Measurements from ENCODE around the gene TAAR5. TPM values are rescaled to one million over a fixed set of nuclear protein-coding genes. Genes with fewer than 3 reads are reported as not detected.
"Not testable (repeated sequence)": the region's sequence is repeated elsewhere in the genome, so short reads cannot be mapped to it uniquely, and the experiment has no call there.

The TAAR5 gene
- polyA plus RNA-seq, 4 donors, result not detected

DNA sequence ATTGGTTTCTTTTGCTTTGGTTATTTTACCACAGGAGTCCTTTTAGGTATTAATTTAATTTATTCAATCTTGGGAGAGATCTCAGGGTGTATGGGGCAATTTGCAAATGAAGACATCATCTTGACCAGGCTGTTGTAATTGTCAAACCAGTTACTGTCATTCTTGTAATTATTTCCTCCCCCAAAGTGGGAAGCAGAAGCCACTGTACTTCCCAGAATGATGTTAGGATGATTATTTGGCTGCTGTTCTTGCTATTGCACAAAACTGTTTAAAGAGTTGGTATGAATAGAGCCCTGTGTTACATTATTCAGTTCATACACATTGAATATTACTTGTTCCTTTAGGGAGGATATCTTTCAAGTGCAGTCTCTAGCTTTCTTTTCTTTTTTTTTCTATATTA, 17.8 kb downstream of the TAAR5 start:
- no peak for DNase-seq (ENCODE audit: low read depth in 4 of 4, low spot score in 3 of 4)

DNA sequence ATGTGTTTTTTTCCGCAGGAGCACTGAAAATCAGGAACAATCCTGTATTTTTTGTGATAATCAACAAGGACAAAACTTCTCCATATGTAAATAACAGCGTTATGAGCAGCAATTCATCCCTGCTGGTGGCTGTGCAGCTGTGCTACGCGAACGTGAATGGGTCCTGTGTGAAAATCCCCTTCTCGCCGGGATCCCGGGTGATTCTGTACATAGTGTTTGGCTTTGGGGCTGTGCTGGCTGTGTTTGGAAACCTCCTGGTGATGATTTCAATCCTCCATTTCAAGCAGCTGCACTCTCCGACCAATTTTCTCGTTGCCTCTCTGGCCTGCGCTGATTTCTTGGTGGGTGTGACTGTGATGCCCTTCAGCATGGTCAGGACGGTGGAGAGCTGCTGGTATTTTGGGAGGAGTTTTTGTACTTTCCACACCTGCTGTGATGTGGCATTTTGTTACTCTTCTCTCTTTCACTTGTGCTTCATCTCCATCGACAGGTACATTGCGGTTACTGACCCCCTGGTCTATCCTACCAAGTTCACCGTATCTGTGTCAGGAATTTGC, 19.2 kb downstream of the TAAR5 start, which contains the start of gene TAAR6:
Gene TAAR6 (plus strand): TSS at position 102 of the 557 bp plus-strand sequence. CDS start 0 bp downstream, at position 102.
- DNase-seq (ENCODE audit: low read depth in 4 of 4, low spot score in 3 of 4), result no peak

DNA sequence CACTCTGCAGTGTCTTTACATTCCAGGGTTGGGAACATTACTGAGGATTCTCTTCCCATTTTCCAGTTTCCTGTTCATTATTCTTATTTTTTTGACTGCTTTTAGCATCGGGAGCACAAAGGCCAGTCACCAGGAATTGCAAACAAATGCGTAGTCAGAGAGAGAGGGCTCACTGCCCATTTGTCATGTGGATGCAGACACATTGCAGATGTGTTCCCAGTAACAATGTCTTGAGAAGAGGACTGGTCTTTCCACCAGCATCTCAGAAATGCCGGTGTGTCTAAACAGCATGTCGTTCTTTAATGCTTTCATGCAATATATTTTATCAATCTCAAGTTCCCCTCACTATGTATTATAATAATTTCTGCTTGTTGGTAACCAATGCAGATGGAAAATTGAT, 20.4 kb downstream of the TAAR5 start:
- DNase-seq (ENCODE audit: low read depth in 4 of 4, low spot score in 3 of 4), result no peak

DNA sequence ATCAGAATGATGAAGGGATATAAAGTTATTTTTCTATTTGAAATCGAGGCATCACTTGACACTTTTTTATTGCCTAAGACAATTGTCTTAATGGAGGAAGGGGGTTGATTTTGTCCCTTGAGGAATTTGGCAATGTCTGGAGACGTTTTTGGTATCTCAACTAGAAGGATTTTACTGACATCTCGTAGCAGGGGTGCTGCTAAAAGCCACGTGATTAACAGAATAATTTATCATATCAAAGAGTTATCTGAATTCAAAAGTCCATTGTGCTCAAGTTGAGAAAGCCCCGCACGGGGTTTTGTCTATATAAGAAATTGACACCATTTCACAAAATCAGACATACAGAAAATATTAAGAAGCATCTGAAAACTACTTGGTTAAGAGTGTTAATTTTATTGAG, 20.9 kb downstream of the TAAR5 start:
- DNase-seq (ENCODE audit: low read depth in 4 of 4, low spot score in 3 of 4), result no peak

DNA sequence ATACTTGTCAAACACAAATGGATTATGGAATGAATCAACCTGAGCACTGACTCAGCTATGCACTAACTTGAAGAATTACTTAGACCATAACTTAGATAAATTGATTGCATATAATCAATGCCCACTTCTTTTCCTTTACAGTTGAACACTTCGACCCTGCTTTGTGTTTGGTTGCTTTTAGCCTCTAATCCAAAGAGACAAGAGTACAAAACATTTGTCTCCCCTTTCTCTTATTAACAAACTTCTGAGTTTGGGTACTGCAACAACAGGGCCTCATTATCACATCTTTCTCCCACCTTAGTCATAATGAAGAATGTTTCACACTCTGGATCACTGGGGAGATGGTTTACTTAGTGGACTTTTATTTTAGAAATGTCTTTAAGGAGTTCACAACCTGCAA, 22.0 kb downstream of the TAAR5 start:
- no peak for DNase-seq (ENCODE audit: low read depth in 4 of 4, low spot score in 3 of 4)

DNA sequence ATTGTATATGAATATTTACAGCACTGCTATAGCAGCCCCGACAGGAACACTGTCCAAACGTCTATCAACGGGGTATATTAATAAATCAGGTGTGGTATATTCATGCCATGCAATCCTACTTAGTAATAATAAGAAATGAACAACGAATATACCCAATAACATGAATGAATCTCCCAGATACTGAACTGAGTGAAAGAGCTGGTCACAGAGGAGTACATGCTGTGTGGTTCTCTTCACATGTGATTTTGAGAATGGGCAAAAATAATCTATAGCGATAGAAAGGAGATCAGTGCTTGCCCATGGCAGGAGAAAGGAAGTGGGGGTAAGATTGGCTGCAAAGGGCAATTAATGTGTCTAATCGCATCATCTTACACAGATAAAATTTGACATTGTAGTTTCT, 23.1 kb downstream of the TAAR5 start:
- no peak for DNase-seq (ENCODE audit: low read depth in 4 of 4, low spot score in 3 of 4)

DNA sequence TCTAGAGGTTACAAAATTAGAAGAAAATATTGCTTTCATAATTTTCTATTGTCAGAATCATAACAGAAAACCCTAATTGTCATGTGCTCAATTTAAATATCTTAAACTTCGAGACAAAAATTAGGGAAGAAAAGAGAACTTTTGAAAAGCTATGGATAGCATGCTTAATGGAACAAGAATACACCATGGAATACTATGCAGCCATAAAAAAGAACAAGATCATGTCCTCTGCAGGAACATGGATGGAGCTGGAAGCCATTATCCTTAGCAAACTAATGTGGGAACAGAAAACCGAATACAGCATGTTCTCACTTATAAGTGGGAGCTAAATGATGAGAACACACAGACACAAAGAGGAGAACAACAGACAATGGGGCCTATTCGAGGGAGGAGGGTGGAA, 29.5 kb downstream of the TAAR5 start:
- not testable (repeated sequence) for DNase-seq (ENCODE audit: low read depth in 4 of 4, low spot score in 3 of 4)

DNA sequence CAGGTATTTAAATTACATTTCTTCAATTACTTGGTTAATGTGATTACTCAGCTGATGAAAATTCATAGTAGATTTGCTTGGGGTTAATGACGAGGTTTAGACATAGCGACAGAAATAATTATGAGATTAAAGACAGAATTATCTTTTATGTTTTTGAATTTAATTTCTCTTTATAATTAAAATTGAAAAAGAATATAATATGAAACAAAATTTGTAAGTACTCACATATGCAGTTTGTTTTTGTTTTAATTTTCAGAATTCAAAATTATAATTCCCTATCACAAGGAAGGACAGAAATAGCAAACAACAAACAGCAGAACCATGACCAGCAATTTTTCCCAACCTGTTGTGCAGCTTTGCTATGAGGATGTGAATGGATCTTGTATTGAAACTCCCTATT, 37.2 kb downstream of the TAAR5 start, which contains the start of gene TAAR8:
Gene TAAR8 (plus strand): TSS at position 301 of the 400 bp plus-strand sequence. CDS start 21 bp downstream, at position 322.
- no peak for DNase-seq (ENCODE audit: low read depth in 4 of 4, low spot score in 3 of 4)

DNA sequence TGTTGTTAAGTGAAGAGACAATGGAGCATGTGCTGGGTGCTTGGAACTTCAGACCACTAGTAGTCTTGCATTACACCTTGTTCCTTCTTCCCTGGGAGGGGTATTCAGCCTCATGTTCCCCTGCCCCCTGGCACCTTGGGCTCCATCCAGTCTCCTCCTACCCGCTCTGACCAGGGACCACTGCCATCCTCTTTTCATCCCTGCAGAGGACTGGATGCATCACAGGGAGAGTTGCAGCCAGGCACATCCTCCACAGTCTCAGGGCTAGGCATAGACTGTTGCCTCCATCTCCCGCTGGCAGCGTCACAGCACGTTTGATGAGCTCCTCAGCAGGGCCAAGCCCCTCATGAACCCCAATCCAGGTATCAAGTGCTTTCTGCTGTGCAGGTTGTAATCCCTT, 38.3 kb downstream of the TAAR5 start:
- no peak for DNase-seq (ENCODE audit: low read depth in 4 of 4, low spot score in 3 of 4)

DNA sequence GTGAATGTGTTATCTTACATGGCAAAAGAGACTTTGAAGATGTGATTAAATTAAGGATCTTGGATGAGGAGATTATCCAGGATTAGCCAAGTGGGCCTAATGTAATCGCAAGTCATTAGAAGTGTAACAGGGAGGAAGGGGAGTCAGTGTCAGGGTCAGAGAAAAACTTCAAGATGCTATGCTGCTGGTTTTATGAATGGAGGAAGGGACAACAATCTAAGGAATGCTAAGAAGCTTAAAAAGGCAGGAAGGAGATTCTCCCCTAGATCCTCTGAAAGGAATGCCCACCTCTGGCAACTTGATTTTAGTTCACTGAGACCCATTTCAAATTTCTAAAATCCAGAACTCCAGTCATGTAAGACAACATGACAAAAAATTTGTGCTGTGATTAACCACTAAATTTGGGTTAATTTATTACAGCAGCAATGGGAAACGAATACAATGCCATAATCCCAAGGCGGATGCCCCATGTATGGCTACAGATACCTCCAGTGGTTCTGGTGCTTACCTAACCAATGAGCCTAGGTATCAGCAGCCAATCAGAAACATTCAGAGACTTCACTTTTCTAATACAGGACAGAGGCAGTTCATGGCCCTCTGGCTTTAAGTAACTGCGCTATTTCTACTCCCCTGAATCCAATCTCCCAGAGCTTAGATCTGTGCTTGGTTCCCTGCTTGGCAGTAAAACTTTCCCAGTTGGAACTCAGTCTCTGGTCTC, 40.6 kb downstream of the TAAR5 start:
- DNase-seq (ENCODE audit: low read depth in 4 of 4, low spot score in 3 of 4), result no peak

DNA sequence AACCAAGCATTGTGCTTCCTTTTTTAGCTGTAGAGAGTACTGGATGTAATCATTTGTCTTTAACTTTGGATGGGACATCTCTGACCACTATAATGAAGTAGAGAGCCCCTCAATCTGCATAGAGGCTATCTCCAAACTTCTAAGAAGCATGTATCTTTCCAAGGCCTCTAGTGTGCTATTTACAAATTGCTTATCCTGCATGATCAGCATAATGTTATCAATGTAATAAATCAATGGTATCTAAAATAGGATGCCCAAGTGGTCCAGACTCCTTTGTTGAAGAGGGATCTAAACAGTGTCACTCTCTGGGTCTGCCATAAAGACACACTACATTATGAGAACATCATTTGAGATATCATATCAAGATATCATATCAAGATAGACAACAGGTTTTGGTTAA, 44.7 kb downstream of the TAAR5 start:
- DNase-seq (ENCODE audit: low read depth in 4 of 4, low spot score in 3 of 4), result no peak

Other genes starting within 250 kb of the TAAR5 start
- gene MOXD1, start 188.3 kb downstream of the TAAR5 start, polyA plus RNA-seq (ENCODE audit: insufficient read length in 4 of 4), result 100 to 1,000 TPM; 193 to 481 (median 263) TPM
- 10 to 100 TPM; 75.9 to 98.3 (median 91.4) TPM for gene STX7, start 76.6 kb downstream of the TAAR5 start, polyA plus RNA-seq (ENCODE audit: insufficient read length in 4 of 4)
- gene TAAR9, start 51.5 kb downstream of the TAAR5 start, polyA plus RNA-seq (ENCODE audit: insufficient read length in 4 of 4), result not detected
- not detected for gene TAAR8, start 37.1 kb downstream of the TAAR5 start, polyA plus RNA-seq (ENCODE audit: insufficient read length in 4 of 4)
- under 1 TPM in 1 of 4 donors, not detected in 3; 0.17 TPM for gene TAAR6, start 19.4 kb downstream of the TAAR5 start, polyA plus RNA-seq (ENCODE audit: insufficient read length in 4 of 4)
- not detected for gene TAAR2, start 34.5 kb upstream of the TAAR5 start, polyA plus RNA-seq (ENCODE audit: insufficient read length in 4 of 4)
- under 1 TPM in 3 of 4 donors, not detected in 1; 0.15 to 0.32 (median 0.17) TPM for gene TAAR1, start 69.4 kb upstream of the TAAR5 start, polyA plus RNA-seq (ENCODE audit: insufficient read length in 4 of 4)
- gene VNN1, start 124.3 kb upstream of the TAAR5 start, polyA plus RNA-seq (ENCODE audit: insufficient read length in 4 of 4), result 1 to 10 TPM in 1 of 4 donors, under 1 TPM in 3; 0.09 to 1.5 (median 0.19) TPM
- gene VNN2, start 168.2 kb upstream of the TAAR5 start, polyA plus RNA-seq (ENCODE audit: insufficient read length in 4 of 4), result 1 to 10 TPM; 2.0 to 2.6 (median 2.5) TPM
- 10 to 100 TPM; 31.3 to 40.7 (median 33.7) TPM for gene SLC18B1, start 208.9 kb upstream of the TAAR5 start, polyA plus RNA-seq (ENCODE audit: insufficient read length in 4 of 4)
- gene RPS12, start 224.8 kb upstream of the TAAR5 start, polyA plus RNA-seq (ENCODE audit: insufficient read length in 4 of 4), result 1,000 to 10,000 TPM; 1,868 to 2,354 (median 1,911) TPM